T-helper 1 cell treated with Interleukin-12 subunit alpha and Interleukin-12 subunit beta and Interleukin-4 antibody, amounts not matched to agents 30 ng/mL and 1 ng/mL, for 36 hours (primary cell): Measurements from ENCODE around the gene ATP6V1E1. TPM values are rescaled to one million over a fixed set of nuclear protein-coding genes. Genes with fewer than 3 reads are reported as not detected.
"Not testable (repeated sequence)": the region's sequence is repeated elsewhere in the genome, so short reads cannot be mapped to it uniquely, and the experiment has no call there.

Experiments
- intact Hi-C: fragments of 100-400 bp; cut with micrococcal nuclease; formaldehyde crosslinking; loops from one replicate; pipeline ENCODE4 v1.15.1; 2024
- total RNA-seq: library from RNA; stranded (reverse); gene quantifications from 2 replicates; pipeline ENCODE4 v1.2.3, GENCODE V29; 2022

Gene ATP6V1E1
- total RNA-seq, 1 donor from 2014 or later: 117 TPM

DNA sequence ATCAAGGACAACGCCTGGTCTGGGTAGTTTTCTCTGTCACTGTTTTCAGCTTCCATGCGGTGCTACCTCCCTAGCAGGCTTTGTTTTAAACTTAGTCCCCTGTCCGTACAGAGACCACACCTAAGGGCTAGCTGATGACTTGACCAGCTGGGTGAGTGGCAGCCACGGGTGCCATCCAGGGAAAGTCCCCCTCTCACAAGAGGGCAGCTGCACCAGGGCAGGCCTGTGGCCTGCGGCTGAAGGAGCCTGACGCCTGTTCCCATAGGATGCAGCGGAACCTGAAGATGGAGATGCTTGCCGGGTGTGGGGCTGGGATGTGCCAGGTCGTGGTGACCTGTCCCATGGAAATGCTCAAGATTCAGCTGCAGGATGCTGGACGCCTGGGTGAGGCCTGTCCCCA is 45.4 kb downstream of the ATP6V1E1 start:
- intact Hi-C loops: no loop called here

DNA sequence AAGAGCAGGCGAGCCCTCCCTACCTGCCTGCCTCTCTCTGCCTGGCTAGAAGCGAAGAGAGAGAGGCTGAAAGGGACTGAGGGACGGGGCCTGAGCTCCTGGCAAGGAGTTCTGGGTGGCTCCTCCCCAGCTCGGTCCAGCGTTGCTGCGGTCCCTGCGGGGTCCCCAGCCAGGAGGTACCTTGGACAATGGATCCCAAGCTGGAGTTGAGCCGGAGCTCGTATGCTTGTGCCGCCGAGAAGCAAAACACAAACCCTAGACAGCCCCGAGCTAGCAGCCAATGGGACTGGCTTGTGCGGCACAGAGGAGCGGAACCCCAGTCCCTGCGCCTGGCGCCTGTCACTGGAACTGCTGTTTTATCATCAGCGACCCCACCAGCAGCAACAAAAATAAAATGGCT is 46.9 kb downstream of the ATP6V1E1 start:
- intact Hi-C loops: no loop called here

DNA sequence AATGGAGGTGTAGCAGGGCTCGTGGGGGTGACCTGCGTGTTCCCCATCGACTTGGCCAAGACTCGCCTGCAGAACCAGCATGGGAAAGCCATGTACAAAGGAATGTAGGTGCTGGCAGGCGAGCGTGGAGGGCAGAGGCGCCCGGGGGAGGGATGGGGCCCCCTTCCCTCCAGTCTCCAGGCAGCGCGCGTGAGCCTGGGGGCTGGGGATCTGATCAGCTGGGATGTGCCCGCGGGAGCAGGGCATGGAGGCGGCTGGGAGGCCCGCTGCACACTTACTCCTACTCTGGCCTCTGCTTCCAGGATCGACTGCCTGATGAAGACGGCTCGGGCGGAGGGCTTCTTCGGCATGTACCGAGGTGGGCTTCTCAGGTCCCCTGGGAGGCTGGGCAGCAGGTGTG is 47.5 kb downstream of the ATP6V1E1 start:
- intact Hi-C loops: no loop called here

DNA sequence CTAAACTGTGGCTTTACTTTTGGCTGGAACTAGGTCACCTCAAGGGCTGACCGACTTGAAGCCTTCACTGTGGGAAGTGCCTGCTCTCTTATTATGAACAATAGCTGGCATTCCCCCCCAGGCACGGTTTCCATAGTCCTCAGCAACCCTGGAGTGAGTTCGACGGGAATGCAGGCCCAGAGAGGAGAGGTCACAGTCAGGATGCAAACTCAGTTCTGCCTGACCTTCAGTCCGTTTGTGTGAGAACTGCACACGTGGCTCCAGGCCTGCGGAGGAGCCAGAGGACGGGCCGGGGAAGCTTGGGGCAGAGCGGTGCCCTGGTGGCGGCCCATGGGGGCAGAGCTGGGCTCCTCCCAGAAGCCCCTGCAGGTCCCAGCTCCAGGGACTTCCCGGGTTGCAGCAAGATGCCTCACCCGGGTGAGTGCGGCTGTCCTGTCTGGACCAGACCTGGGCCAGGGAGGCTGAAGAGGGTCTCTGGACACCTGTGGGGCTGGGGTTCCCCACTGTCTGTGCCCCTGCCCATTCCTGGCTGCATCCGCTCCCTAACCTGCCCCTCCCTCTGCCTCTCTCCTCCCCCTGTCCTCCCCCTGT is 48.0 kb downstream of the ATP6V1E1 start:
- intact Hi-C loops: no loop called here

DNA sequence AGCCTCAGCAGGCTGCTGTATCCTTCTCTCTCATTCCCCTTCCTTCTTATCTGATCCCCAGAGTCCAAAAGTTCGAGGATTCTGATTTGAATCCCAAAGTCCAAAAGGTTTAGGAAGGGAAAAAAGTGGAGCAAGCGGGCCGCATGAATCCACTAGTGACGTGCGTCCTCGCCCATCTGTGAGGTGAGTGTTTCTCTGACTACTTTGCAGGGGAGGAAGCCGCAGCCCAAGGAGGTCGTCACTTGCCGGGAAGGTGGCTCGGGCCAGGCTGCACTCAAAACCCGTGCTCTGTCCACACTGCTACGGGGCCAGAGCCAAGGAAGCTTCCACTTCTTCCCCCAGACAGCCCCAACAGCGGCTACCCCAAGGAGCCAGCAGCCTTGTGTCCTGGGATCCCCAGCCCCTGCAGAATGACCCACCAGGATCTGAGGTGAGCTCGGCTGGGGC is 49.0 kb downstream of the ATP6V1E1 start:
- intact Hi-C loops: no loop called here

DNA sequence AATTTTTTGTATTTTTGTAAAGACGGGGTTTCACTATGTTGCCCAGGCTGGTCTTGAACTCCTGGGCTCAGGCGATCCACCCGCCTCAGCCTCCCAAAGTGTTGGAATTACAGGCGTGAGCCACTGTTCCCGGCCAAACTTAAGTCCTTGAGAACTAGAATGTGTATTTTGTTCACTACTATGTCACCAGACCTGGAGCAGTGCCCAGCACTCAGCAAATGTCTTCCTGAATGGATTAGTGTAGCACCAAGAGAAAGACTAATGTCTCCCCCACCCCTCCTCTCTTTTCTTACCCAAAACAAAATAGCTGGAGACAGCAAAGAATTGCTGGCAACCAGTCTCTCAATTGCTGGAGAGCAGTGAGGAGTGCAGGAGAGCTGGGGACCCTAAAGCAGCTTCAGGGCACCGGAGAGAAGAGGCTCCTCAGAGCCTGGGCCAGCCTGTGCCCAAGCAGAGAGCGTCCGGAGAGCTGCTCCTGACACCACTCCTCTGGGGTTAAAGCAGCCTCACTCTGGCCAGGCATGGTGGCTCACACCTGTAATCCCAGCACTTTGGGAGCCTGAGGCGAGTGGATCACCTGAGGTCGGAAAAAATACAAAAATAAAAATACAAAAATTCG is 50.3 kb downstream of the ATP6V1E1 start:
- intact Hi-C loops: no loop called here

DNA sequence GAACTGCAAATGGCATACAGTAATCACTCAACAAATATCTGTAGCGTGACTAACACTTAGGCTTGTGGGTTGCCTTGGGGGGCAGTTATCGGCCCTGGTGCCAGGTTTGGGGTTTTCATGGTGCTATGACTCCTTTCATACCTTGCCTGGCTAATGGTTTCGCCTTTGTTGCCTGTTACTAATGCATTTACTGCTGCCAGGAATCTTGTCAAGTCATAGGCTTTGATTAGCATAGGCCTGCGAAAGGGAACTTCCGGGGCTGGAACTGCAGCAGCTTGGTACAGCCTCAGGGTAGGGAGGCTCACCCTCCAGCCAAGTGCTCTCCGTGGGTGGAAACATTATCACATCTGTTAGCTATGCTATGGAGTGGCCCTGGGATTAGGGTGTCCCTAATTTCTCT is 52.1 kb downstream of the ATP6V1E1 start:
- intact Hi-C loops: no loop called here

DNA sequence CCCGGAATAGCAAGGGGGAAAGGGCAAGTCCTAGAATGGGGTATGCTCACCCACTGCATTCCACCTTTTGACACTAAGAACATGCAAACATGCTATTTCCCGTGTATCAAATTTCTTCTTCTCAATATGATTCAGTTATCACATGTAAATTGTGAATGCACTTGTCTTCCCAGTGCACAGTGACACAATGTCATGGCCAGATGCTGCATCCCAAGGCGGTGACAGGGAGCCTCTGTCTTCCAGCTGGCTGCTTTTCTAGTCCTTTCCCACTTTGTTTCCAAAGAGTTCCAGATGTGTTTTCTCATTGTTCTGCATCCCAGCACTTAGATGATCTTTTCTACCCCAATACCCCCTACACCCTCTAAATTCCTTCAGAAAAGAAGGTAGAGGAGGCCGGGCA is 52.9 kb downstream of the ATP6V1E1 start:
- intact Hi-C loops: no loop called here

DNA sequence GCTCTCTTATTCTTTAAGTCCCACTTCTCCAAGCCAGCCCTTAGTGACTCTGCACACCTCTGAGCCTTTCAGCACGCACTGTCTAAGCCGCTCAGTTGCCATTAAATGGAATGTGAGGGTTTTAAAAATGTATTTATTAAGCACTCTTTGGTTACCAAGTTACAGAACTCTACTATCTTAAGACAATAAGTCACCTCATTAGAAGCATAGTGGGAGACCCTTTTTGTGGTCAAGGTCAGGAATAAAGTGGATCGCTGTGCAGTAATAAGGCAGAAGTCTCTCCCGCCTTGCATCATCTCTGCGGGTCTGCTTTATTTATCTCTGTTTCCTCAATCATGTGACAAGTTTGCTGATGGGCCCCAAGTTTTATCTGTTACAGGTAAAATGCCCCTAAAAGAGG is 53.4 kb downstream of the ATP6V1E1 start:
- intact Hi-C loops: no loop called here

DNA sequence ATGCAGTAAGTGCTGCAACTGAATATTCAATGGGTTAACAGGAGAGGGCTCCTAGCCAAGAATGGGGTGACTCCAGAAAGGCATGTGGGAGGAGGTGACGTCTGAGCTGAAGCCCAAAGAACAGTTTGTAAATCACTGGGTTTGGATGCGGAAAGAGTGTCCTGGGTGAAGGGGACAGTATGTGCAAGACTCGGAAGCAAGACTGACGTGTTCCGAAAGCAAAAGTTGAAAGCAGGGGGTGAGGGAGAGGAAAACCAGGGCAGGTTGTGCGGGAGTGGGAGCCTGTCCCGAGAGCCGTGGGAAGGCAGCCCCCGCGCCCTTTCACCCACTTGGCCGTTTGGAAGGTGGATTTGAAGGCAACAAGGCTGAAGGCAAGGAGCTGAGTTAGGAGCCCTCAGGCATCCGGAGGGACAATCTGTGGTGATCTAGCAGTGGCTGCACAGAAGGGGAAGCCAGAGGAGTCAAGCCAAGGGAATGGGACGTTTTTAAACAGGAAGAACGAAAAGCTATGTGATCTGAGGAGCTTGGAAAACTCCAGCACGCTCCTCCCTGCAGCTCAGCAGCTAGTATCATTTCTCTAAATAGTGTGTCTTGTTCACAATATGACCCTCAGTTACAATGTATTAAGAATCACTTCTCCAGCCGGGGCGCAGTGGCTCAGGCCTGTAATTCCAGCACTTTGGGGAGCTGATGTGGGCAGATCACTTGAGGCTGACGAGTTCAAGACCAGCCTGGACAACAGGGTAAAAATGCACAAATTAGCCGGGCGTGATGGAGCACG is 57.5 kb downstream of the ATP6V1E1 start:
- intact Hi-C loops: no loop called here

DNA sequence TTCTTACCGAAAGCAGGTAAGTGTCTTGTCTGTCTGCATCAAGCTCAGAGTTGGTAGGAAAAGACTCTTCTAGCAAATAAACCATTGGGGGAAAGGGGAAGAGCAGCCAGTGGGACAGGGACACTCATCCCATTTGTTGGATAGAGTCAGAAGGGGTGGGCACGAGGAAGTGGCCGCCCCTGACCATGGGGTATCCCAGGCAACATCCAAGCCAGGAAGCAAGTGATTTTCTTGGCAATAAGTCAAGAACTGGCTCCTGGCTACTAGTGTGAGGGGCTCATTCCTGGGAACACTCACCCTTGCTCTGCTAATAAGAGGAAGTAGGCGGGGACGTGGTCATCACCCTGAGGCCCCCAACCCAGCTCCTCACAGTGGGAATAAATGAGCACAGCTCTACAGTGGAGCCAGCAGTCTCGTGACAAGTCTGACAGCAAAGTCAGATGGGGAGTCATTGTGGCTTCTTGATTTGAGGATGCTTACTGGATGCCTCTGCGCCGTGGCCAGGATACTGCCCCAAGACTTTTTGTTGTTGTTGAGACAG is 58.5 kb downstream of the ATP6V1E1 start:
- intact Hi-C loops: no loop called here

DNA sequence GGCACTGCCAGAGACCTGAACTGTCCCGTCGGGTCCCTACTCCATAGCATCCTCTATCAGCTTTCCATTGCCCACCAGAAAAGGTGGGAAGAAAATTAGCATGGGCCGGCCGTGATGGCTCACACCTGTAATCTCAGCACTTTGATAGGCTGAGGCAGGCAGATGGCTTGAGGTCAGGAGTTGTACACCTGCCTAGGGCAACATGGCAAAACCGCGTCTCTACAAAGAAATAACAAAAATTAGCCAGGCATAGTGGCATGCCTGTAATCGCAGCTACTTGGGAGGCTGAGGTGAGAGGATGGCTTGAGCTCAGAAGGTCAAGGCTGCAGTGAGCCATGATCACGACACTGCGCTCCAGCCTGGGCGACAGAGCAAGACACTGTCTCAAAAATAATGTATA is 61.8 kb downstream of the ATP6V1E1 start:
- intact Hi-C loops: no loop called here

DNA sequence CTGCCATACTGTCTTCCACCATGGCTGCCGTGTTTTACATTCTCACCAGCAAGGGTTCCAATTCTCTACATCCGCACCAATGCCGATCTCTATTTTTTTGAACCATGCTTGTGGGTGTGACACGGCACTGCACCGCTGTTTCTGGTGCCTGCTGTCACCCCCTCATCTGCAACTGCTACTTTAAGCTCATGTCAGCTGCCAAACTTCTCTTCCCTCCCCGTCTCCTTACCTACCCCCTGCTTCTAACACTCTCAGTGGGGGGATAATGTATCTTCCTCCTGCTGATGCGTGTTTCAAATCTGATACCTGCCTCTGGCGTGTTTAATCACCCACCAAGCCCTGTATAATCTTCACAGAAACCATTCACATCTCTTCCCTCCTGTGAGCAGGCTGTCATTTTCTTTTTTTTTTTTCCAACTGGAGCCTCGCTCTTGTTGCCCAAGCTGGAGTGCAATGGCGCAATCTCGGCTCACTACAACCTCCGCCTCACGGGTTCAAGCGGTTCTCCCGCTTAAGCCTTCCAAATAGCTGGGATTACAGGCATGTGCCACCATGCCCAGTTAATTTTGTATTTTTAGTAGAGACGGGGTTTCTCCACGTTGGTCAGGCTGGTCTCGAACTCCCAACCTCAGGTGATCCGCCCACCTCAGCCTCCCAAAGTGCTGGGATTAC is 62.4 kb downstream of the ATP6V1E1 start:
- intact Hi-C loops: not testable (repeated sequence)

DNA sequence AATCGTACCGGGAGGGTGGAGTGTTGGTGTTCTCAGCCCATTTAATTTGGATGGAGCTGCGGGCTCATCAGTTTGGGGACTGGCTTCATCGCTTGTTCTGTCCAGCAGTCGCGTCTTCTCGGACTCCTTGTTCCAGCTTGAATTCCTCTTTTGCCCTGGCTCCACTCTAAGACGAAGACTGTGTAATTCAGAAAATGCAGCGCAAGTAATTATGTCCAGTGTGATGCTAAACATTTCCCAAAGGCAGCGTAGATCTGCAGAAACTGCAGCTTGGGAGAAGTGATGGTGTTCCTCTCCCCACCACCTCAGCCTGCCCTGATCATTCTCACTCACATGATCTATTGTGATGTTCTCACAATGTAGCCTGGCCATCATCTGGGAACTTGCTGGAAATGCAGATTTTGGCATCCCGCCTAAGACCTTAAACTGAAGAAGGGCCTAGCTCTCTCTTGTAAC is 64.6 kb downstream of the ATP6V1E1 start:
- intact Hi-C loops: no loop called here

DNA sequence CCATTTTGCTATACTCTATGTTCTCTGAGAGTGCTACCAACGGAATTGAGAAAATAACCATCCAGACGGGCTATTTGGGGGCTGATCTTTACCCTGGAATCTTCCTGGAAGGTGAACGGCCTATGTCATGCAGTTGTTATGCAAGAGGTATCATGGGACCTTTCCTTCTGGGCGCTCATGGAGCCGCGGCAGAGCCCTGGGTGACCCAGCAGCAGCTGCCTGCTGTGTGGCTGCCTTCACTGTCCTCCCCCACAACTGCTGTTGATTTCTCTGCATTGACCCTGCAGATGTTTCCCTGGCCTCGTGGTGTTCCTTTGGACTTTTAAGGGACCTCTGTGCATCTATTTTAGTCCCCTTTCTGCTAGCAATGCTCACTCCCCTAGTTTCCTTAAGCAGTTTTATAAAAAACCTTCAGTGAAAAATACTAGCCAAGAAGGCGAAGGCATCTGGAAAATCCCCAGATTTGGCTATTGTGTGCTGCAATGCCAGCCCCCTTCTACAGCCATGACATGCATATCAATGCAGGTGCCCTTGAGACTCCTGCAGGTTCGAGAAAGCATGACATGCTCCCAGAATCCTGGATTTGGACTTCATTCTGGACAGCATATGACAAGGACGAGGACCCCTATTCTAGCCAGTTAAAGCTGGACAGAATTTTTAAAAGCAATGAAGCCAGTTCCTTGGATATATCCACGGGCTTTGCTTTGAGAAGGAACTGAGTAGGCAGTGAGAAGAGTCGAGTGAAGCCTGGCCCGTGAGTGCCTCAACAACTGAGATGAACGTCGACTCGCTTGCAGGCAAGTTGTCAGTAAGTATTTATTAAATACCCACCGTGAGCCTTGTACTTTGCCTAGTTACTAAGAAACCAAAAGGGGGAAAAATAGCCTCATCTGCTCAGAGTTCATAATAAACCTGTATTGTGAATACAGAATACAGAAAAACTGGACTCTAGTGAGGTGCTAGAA is 65.4 kb downstream of the ATP6V1E1 start, which contains the start of gene SLC25A18:
Gene SLC25A18, plus strand, starts transcription at position 593 of the 965 bp plus-strand sequence. CDS start 16,447 bp downstream, outside the sequence.
- intact Hi-C loops: no loop called here

DNA sequence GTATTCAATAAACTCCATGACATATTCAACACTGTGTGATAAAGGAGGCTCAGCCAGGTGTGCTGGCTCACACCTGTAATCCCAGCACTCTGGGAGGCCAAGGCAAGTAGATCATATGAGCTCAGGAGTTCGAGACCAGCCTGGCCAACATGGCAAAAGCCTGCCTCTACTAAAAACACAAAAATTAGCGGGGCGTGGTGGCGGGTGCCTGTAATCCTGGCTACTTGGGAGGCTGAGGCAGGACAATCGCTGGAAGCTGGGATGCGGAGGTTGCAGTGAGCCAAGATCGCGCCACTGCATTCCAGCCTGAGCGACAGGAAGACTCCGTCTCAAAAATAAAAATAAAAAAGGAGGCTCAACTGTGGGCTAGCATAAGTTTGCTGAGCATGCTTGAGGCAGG is 69.4 kb downstream of the ATP6V1E1 start:
- intact Hi-C loops: no loop called here

DNA sequence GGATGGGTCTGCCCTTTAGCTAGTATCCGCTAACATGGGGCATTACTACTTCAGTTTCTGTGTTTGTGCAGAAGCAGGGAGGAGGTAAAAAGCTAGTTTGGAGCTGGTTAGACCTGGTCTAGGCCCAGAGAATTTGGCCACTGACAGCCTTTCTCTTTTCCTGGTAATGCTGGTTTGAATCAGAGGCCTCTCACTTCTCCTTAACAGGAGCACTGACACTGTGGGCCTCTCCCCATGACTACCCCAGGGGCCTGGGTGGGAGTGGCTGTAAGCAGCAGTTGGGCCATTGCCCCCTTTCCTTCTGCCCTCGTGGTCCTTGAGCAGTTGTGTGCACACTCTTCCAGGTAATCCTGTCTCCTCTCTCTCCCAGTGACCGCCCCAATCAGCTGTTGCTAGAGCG is 73.7 kb downstream of the ATP6V1E1 start:
- intact Hi-C loops: no loop called here

DNA sequence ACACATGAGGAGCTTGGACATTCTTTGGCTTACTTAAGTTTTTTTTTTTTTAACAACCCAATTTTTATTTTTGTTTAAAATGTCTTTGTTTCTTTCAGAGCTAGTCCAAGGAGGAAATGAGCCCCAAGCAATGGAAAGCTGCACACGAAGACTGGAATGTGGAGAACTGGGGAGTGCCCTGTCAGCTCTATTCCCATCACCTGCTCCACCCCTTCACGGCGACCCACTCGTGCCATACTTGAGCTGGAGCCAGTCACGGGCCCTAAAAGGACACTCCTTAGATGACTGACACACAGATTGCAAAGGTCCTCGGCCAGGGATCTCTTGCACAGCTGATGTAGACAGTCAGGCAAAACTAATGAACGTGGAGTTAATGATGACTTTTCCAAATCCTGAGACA is 75.8 kb downstream of the ATP6V1E1 start:
- intact Hi-C loops: no loop called here

DNA sequence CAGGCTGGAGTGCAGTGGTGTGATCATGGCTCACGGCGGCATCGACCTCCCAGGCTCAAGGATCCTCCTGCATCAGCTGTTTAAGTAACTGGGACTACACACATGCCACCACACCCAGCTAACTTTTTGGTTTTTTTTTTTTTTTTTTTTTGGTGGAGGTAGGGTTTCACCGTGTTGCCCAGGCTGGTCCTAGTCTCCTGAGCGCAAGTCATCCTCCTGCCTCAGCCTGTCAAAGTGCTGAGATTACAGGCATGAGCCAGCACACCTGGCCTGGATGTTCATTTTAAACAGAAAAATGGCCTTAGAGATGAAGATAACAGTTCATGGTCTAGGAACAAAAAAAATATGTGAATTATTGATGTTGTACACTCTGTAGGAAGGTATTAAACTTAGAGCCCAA is 78.9 kb downstream of the ATP6V1E1 start:
- intact Hi-C loops: no loop called here

DNA sequence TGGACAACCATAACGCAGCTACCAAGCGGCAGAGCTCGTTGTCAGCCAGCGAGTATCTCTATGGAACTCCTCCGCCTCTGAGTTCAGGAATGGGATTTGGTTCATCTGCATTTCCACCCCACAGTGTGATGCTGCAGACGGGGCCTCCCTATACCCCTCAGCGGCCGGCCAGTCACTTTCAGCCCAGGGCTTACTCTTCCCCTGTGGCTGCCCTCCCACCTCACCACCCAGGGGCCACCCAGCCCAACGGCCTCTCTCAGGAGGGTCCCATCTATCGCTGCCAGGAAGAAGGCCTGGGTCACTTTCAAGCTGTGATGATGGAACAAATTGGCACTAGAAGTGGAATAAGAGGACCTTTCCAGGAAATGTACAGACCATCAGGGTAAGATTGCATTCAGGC is 79.4 kb downstream of the ATP6V1E1 start:
- intact Hi-C loops: no loop called here

DNA sequence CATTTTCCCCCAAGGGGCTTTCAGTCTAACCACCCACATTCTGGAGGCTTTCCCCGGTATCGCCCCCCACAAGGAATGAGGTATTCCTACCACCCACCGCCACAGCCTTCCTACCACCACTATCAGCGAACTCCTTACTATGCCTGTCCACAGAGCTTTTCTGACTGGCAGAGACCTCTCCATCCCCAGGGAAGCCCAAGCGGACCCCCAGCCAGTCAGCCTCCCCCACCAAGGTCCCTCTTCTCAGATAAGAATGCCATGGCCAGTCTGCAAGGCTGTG is 79.9 kb downstream of the ATP6V1E1 start:
- intact Hi-C loops: no loop called here
